ENCODE results near the gene UBE2J2. TPM values are rescaled to one million over a fixed set of nuclear protein-coding genes. Genes with fewer than 3 reads are reported as not detected.

Gene UBE2J2
- total and polyA plus RNA-seq, 2 of the 13 experiments (the other 11 are each of a cell fraction or from before 2014, with no cell fraction given): 25.4 to 29.4 TPM

- TF ChIP-seq ZBTB20 (CRISPR knock-in tag; IDR thresholded peaks at IDR 0.05; ENCODE audit: borderline replicate concordance, low read depth) (peak; percentile 13; the same call in 1 of the 2 replicates), XBP1 (CRISPR knock-in tag; IDR thresholded peaks at IDR 0.05) (no peak), FUBP1 (CRISPR knock-in tag; IDR thresholded peaks at IDR 0.05; ENCODE audit: borderline replicate concordance) (no peak; the same call in 1 of the 2 replicates), PCBP1 (IDR thresholded peaks at IDR 0.05; ENCODE audit: borderline replicate concordance, low read depth, low read length) (peak; percentile 84), ZNF772 (CRISPR knock-in tag; IDR thresholded peaks at IDR 0.05) (peak; percentile 52; the same call in 1 of the 2 replicates), GLI4 (CRISPR knock-in tag; IDR thresholded peaks at IDR 0.05; ENCODE audit: borderline replicate concordance) (no peak), KDM6A (CRISPR knock-in tag; IDR thresholded peaks at IDR 0.05; ENCODE audit: low read depth) (no peak), HDAC1 (CRISPR knock-in tag; IDR thresholded peaks at IDR 0.05) (peak; percentile 90), ZBTB8A (CRISPR knock-in tag; IDR thresholded peaks at IDR 0.05; ENCODE audit: borderline replicate concordance, low read depth) (no peak), ATF3 (CRISPR knock-in tag; IDR thresholded peaks at IDR 0.05) (peak; percentile 50), CHCHD3 (CRISPR knock-in tag; IDR thresholded peaks at IDR 0.05) (no peak), ZNF660 (CRISPR knock-in tag; IDR thresholded peaks at IDR 0.05; ENCODE audit: borderline replicate concordance, low read depth) (no peak), RORA (CRISPR knock-in tag; IDR thresholded peaks at IDR 0.05) (no peak), ZNF841 (CRISPR knock-in tag; IDR thresholded peaks at IDR 0.05; ENCODE audit: borderline replicate concordance) (peak; percentile 69; the same call in 1 of the 2 replicates), ZNF619 (CRISPR knock-in tag; IDR thresholded peaks at IDR 0.05) (0 out of 2 replicates have a peak, but pooled peaks have one; percentile 54), KLF6 (CRISPR knock-in tag; IDR thresholded peaks at IDR 0.05) (peak; percentile 41), EHMT2 (IDR thresholded peaks at IDR 0.05; ENCODE audit: borderline replicate concordance, low read depth, low read length) (no peak), RXRB (CRISPR knock-in tag; IDR thresholded peaks at IDR 0.05; ENCODE audit: borderline replicate concordance) (no peak), RERE (CRISPR knock-in tag; IDR thresholded peaks at IDR 0.05; ENCODE audit: low read depth) (0 out of 2 replicates have a peak, but pooled peaks have one; percentile 19), HINFP (CRISPR knock-in tag; IDR thresholded peaks at IDR 0.05; ENCODE audit: low read depth) (peak; percentile 69; the same call in 1 of the 2 replicates)
These were observed 42.0 kb downstream of the UBE2J2 start, which contains the start of gene SDF4 (continued) for GRCh38 chr1:1231400-1232207.

All from HepG2 (cell line).